Measurements from ENCODE around the gene MAST2. TPM values are rescaled to one million over a fixed set of nuclear protein-coding genes. Genes with fewer than 3 reads are reported as not detected.

The MAST2 gene
- total RNA-seq, 1 experiment from 2014 or later: 41.9 TPM

- no peak overlapping the region for H3K4me3 ChIP-seq (replicated peaks in 1 of 2; ENCODE audit: low read depth in 1 of 2, low read length in 2 of 2)
- POLR2A ChIA-PET: no interaction called here
- CTCF ChIA-PET: no interaction called here
- no peak overlapping the region for H2AFZ ChIP-seq (ENCODE audit: low read depth, low read length, poor library complexity, severe bottlenecking)
- ATAC-seq: no peak
- no peaks in the 10 kb centered on the region for H3K79me2 ChIP-seq (ENCODE audit: insufficient read depth, low read length)
- H3K9me3 ChIP-seq (ENCODE audit: control insufficient read depth in 1 of 2, insufficient read depth in 1 of 2, low read depth in 1 of 2, low read length in 2 of 2): no peaks in the 10 kb centered on the region
- H3K9ac ChIP-seq (ENCODE audit: low read length): no peak overlapping the region
- H3K36me3 ChIP-seq (ENCODE audit: control insufficient read depth in 1 of 2, insufficient read depth in 2 of 2, low read length in 2 of 2): peaks cover 14 to 17% of the 10 kb centered on the region in 2 experiments; a peak in 3 of 4 replicates
- BruUV-seq (replicated peaks): no TSS peak
- RAD21 ChIA-PET (ENCODE audit: low non-redundant PET in 1 of 2, low total read pairs in 2 of 2, uncharacterized antibody in 2 of 2, unreplicated experiment in 2 of 2): no interaction called here
- DNase-seq (ENCODE audit: low read depth, low spot score): no peak
- no peak overlapping the region for H3K4me2 ChIP-seq (ENCODE audit: low read length)
- H4K20me1 ChIP-seq (ENCODE audit: insufficient read depth): no peaks in the 10 kb centered on the region
- intact Hi-C loops (cut with micrococcal nuclease): no loop called here
- H3K4me1 ChIP-seq (ENCODE audit: control insufficient read depth in 1 of 2, insufficient read depth in 2 of 2, low read length in 2 of 2): no peaks in the 10 kb centered on the region
- no peaks in the 10 kb centered on the region for H3K27me3 ChIP-seq (ENCODE audit: insufficient read depth, low read length)
- no peaks in the 10 kb centered on the region for H3K9me2 ChIP-seq (ENCODE audit: insufficient read depth)
- no peak for TF ChIP-seq POLR2AphosphoS5 (IDR thresholded peaks at IDR 0.05; ENCODE audit: low read depth, low read length)
- TF ChIP-seq ZNF274 (IDR thresholded peaks at IDR 0.05; ENCODE audit: low read depth, low read length): no peak
- TF ChIP-seq POLR2A (IDR thresholded peaks at IDR 0.05; ENCODE audit: borderline replicate concordance, extremely low read depth, insufficient read depth, insufficient read length): no peak
- TF ChIP-seq EGR1 (IDR thresholded peaks at IDR 0.05; ENCODE audit: low read depth): no peak
- no peak for TF ChIP-seq CEBPB (IDR thresholded peaks at IDR 0.05; ENCODE audit: low read depth)
- TF ChIP-seq TCF7L2 (IDR thresholded peaks at IDR 0.05; ENCODE audit: borderline replicate concordance, extremely low read depth, insufficient read depth, insufficient read length): no peak
- no peak for TF ChIP-seq EZH2 (IDR thresholded peaks at IDR 0.05)
- TF ChIP-seq, protein P1, sequence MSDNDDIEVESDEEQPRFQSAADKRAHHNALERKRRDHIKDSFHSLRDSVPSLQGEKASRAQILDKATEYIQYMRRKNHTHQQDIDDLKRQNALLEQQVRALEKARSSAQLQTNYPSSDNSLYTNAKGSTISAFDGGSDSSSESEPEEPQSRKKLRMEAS (IDR thresholded peaks at IDR 0.05): no peak
- no peak for TF ChIP-seq ZFX (IDR thresholded peaks at IDR 0.05)
- TF ChIP-seq, protein P2, sequence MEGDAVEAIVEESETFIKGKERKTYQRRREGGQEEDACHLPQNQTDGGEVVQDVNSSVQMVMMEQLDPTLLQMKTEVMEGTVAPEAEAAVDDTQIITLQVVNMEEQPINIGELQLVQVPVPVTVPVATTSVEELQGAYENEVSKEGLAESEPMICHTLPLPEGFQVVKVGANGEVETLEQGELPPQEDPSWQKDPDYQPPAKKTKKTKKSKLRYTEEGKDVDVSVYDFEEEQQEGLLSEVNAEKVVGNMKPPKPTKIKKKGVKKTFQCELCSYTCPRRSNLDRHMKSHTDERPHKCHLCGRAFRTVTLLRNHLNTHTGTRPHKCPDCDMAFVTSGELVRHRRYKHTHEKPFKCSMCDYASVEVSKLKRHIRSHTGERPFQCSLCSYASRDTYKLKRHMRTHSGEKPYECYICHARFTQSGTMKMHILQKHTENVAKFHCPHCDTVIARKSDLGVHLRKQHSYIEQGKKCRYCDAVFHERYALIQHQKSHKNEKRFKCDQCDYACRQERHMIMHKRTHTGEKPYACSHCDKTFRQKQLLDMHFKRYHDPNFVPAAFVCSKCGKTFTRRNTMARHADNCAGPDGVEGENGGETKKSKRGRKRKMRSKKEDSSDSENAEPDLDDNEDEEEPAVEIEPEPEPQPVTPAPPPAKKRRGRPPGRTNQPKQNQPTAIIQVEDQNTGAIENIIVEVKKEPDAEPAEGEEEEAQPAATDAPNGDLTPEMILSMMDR (IDR thresholded peaks at IDR 0.05 in 2 of 3, conservative IDR thresholded peaks at IDR 0.05 in 1 of 3; ENCODE audit: borderline replicate concordance in 1 of 3, insufficient read depth in 1 of 3, low read depth in 2 of 3, low read length in 2 of 3): no peak
- no peak for TF ChIP-seq SP1 (IDR thresholded peaks at IDR 0.05; ENCODE audit: low read depth)
- TF ChIP-seq SRF (IDR thresholded peaks at IDR 0.05; ENCODE audit: low read depth): no peak
- TF ChIP-seq JUND (IDR thresholded peaks at IDR 0.05): no peak
- TF ChIP-seq YY1 (IDR thresholded peaks at IDR 0.05; ENCODE audit: extremely low read depth, insufficient replicate concordance, low read depth, low read length): no peak
- TF ChIP-seq CBX3 (IDR thresholded peaks at IDR 0.05; ENCODE audit: low read depth): no peak
- no peak for TF ChIP-seq ZBTB33 (IDR thresholded peaks at IDR 0.05; ENCODE audit: extremely low read depth, insufficient replicate concordance, low read length)
- no peak for TF ChIP-seq ELF1 (IDR thresholded peaks at IDR 0.05; ENCODE audit: borderline replicate concordance, low read depth)
- H3K27ac ChIP-seq (ENCODE audit: low read depth, low read length): no peak overlapping the region
These were observed 207.8 kb downstream of the MAST2 start for GRCh38 chr1:46011121-46011695.
